GM21528 (cell line): ENCODE results near the gene VEGFC.
A peak's percentile ranks its signal among the peaks of the same experiment; 100 is the strongest.

ENCODE experiments used
- ATAC-seq: cut with Tn5 transposase; IDR thresholded peaks from one replicate; pipeline ENCODE4 v1.9.1; 2021; ENCODE audit warnings: mild to moderate bottlenecking, moderate library complexity; ENCODE audit not compliant: unreplicated experiment, low FRiP score

Gene VEGFC

GRCh38 chr4:176792326-176793059 is at the start of gene VEGFC:
Gene VEGFC (minus strand): TSS chr4:176792922. CDS start chr4:176792311, 611 bp downstream.
- ATAC-seq, result peak; percentile 84

- no peak for ATAC-seq
These were observed 49.0 kb upstream of the VEGFC start for GRCh38 chr4:176841711-176842112.

GRCh38 chr4:176840166-176840565 is 47.4 kb upstream of the VEGFC start:
- no peak for ATAC-seq

- no peak for ATAC-seq
These were observed 46.9 kb upstream of the VEGFC start for GRCh38 chr4:176839656-176840055.

GRCh38 chr4:176838601-176839433 is 46.1 kb upstream of the VEGFC start:
- ATAC-seq, result no peak

- ATAC-seq, result no peak
These were observed 44.6 kb upstream of the VEGFC start for GRCh38 chr4:176837169-176837895.

- no peak for ATAC-seq
These were observed 41.8 kb upstream of the VEGFC start for GRCh38 chr4:176834531-176834930.

- no peak for ATAC-seq
These were observed 40.9 kb upstream of the VEGFC start for GRCh38 chr4:176833400-176834175.

GRCh38 chr4:176830971-176831370 is 38.2 kb upstream of the VEGFC start:
- no peak for ATAC-seq

GRCh38 chr4:176825586-176825985 is 32.9 kb upstream of the VEGFC start:
- ATAC-seq, result no peak

- no peak for ATAC-seq
These were observed 32.1 kb upstream of the VEGFC start for GRCh38 chr4:176824645-176825366.

GRCh38 chr4:176818531-176818930 is 25.8 kb upstream of the VEGFC start:
- no peak for ATAC-seq

GRCh38 chr4:176817204-176817603 is 24.5 kb upstream of the VEGFC start:
- peak; percentile 54 for ATAC-seq

- no peak for ATAC-seq
These were observed 22.0 kb upstream of the VEGFC start for GRCh38 chr4:176814770-176815169.

GRCh38 chr4:176810481-176811249 is 17.9 kb upstream of the VEGFC start:
- no peak for ATAC-seq

- no peak for ATAC-seq
These were observed 14.2 kb upstream of the VEGFC start for GRCh38 chr4:176806778-176807375.

- no peak for ATAC-seq
These were observed 12.4 kb upstream of the VEGFC start for GRCh38 chr4:176805155-176805554.

- no peak for ATAC-seq
These were observed 8.3 kb upstream of the VEGFC start for GRCh38 chr4:176800891-176801534.
